K562 (cell line): ENCODE data around the gene PPP1R12B. TPM values are rescaled to one million over a fixed set of nuclear protein-coding genes. Genes with fewer than 3 reads are reported as not detected.

Source experiments
- CSDE1 ChIP-seq, 2 experiments: fragments of 450-650 bp; IDR thresholded peaks; 2 replicates each; pipeline ENCODE4 v1.6.1; 2016; ENCODE audit warnings: mild to moderate bottlenecking in 1 of 2
- CXXC5 ChIP-seq: fragments of 250-450 bp; sonication (Bioruptor Pico); IDR thresholded peaks from 2 replicates; pipeline ENCODE4 v1.8.0; 2022; ENCODE audit warnings: inconsistent platforms, mild to moderate bottlenecking, moderate library complexity
- EHMT2 ChIP-seq: fragments of 450-650 bp; IDR thresholded peaks from 2 replicates; pipeline ENCODE4 v1.6.1; 2018; ENCODE audit warnings: antibody characterized with exemption
- LEF1 ChIP-seq: fragments of 450-650 bp; IDR thresholded peaks from 2 replicates; pipeline ENCODE4 v1.6.1; 2016; ENCODE audit warnings: mild to moderate bottlenecking
- NBN ChIP-seq: fragments of 450-650 bp; IDR thresholded peaks from 2 replicates; pipeline ENCODE4 v1.6.1; 2016; ENCODE audit warnings: low read depth, mild to moderate bottlenecking
- PBX2 ChIP-seq, 2 experiments: IDR thresholded peaks in 1 of 2; conservative IDR thresholded peaks in 1 of 2; 2 replicates each; pipeline ENCODE4 v1.6.1; 2016; ENCODE audit warnings: low read depth in 2 of 2, mild to moderate bottlenecking in 1 of 2, missing compliant biosample characterization in 1 of 2, missing genetic modification characterization in 1 of 2, moderate library complexity in 1 of 2
- PHF21A ChIP-seq: fragments of 450-650 bp; IDR thresholded peaks from 2 replicates; pipeline ENCODE4 v1.6.1; 2017; ENCODE audit warnings: low read depth, borderline replicate concordance
- POLR2AphosphoS2 ChIP-seq: IDR thresholded peaks from 2 replicates; pipeline ENCODE4 v1.6.1; 2012; ENCODE audit warnings: low read length, improper control_type of control experiment
- RBBP5 ChIP-seq: fragments of 200-600 bp; sonication (generic); IDR thresholded peaks from 2 replicates; pipeline ENCODE4 v1.6.1; 2012; ENCODE audit warnings: borderline replicate concordance, mild to moderate bottlenecking, low read length, control low read depth, inconsistent platforms; ENCODE audit not compliant: insufficient read depth, poor library complexity, severe bottlenecking
- RFX1 ChIP-seq: fragments of 450-650 bp; IDR thresholded peaks from 2 replicates; pipeline ENCODE4 v1.6.1; 2016; ENCODE audit warnings: mild to moderate bottlenecking, moderate library complexity
- SMAD4 ChIP-seq: fragments of 250-450 bp; sonication (Bioruptor Pico); conservative IDR thresholded peaks from 2 replicates; pipeline ENCODE4 v1.8.0; 2021; ENCODE audit warnings: inconsistent platforms, mild to moderate bottlenecking, moderate library complexity
- ZNF551 ChIP-seq: fragments of 250-450 bp; sonication (Bioruptor Pico); IDR thresholded peaks from 2 replicates; pipeline ENCODE4 v1.5.0; 2021; ENCODE audit warnings: mild to moderate bottlenecking, moderate library complexity
- ZNF655 ChIP-seq: fragments of 250-450 bp; sonication (Bioruptor Pico); IDR thresholded peaks from 2 replicates; pipeline ENCODE4 v1.5.0; 2021
- polyA plus RNA-seq, 8 experiments: library from polyadenylated mRNA; depleted of rRNA in 4 of 8; stranded (reverse) in 5 of 8; unstranded in 3 of 8; fragments of >200 nt; fragmentation: Nextera tagmentation in 2 of 8; fragmentation: Illumina TruSeq in 1 of 8; extraction: Ambion mirVana in 2 of 8; extraction: Trizol in 1 of 8; gene quantifications; 2 replicates each; pipeline versions ENCODE4 v1.2.1 to v1.2.3, GENCODE V29; 2011 to 2014; ENCODE audit warnings: inconsistent platforms in 1 of 8, missing spikeins in 1 of 8
- total RNA-seq, 7 experiments: library from RNA; depleted of rRNA in 6 of 7; stranded (reverse); fragments of >200 nt in 6 of 7; fragmentation: Illumina TruSeq in 2 of 7; extraction: Trizol in 2 of 7; gene quantifications; 2 replicates each; pipeline versions ENCODE4 v1.2.1 to v1.2.3, GENCODE V29; 2011 to 2021; ENCODE audit warnings: low replicate concordance in 1 of 7

The PPP1R12B gene
- total and polyA plus RNA-seq, 9 of the 15 experiments (the other 6 are each of a cell fraction or from before 2014, with no cell fraction given) = 0.73 to 16.9 (median 13.6) TPM

GRCh38 chr1:202586018-202586821 is 237.7 kb downstream of the PPP1R12B start (continued):
- no peak for TF ChIP-seq RFX1
- no peak for TF ChIP-seq SMAD4
- no peak for TF ChIP-seq EHMT2
- no peak for TF ChIP-seq POLR2AphosphoS2
- no peak for TF ChIP-seq PHF21A
- no peak for TF ChIP-seq CXXC5 (CRISPR knock-in tag)
- TF ChIP-seq ZNF655 = no peak
- TF ChIP-seq RBBP5 = no peak
- no peak for TF ChIP-seq CSDE1 (IDR thresholded peaks at IDR 0.05)
- no peak for TF ChIP-seq LEF1
- TF ChIP-seq NBN = no peak
- TF ChIP-seq ZNF551 = no peak
- TF ChIP-seq PBX2 (CRISPR knock-in tag; IDR thresholded peaks at IDR 0.05; ENCODE audit: low read depth) = no peak
- TF ChIP-seq PBX2 (tag; conservative IDR thresholded peaks at IDR 0.05; ENCODE audit: low read depth) = peak; percentile 25; the same call in 1 of the 2 replicates
